ENCODE results near the gene SPATA9. TPM values are rescaled to one million over a fixed set of nuclear protein-coding genes. Genes with fewer than 3 reads are reported as not detected.

Gene SPATA9
- polyA plus RNA-seq, 1 of the 3 experiments (the other 2 are of a cell fraction): 0.07 TPM

GRCh38 chr5:95731571-95732554, 49.1 kb upstream of the SPATA9 start (continued):
- TF ChIP-seq ZBTB33 (IDR thresholded peaks at IDR 0.05; ENCODE audit: borderline replicate concordance, low read depth) (no peak), GATA2 (CRISPR knock-in tag; IDR thresholded peaks at IDR 0.05) (peak; percentile 7; the same call in 1 of the 2 replicates), MEF2A (IDR thresholded peaks at IDR 0.05; ENCODE audit: borderline replicate concordance, low read depth) (no peak), FOXJ3 (CRISPR knock-in tag; IDR thresholded peaks at IDR 0.05) (no peak), TAF1 (IDR thresholded peaks at IDR 0.05; ENCODE audit: borderline replicate concordance, low read depth, low read length) (0 out of 2 replicates have a peak, but pooled peaks have one; percentile 8), TEAD4 (IDR thresholded peaks at IDR 0.05; ENCODE audit: borderline replicate concordance, insufficient read depth) (no peak), RCOR1 (IDR thresholded peaks at IDR 0.05; ENCODE audit: low read length) (no peak), EZH2phosphoT487 (IDR thresholded peaks at IDR 0.05; ENCODE audit: borderline replicate concordance, low read depth) (no peak), CHD2 (IDR thresholded peaks at IDR 0.05; ENCODE audit: low read length, partially characterized antibody) (peak; percentile 3), RAD21 (IDR thresholded peaks at IDR 0.05; ENCODE audit: low read length) (no peak), USF1 (IDR thresholded peaks at IDR 0.05; ENCODE audit: borderline replicate concordance, low read depth) (no peak), IRF3 (IDR thresholded peaks at IDR 0.05; ENCODE audit: low read depth, low read length) (no peak)
